Activated CD4-positive, alpha-beta T cell treated with anti-CD3 and anti-CD28 coated beads for 4 hours (primary cell): Measurements from ENCODE around the gene SLC28A1.

Experiments used
- DNase-seq, 2 donors: peaks; one replicate each; pipeline ENCODE4 v3.0.0-alpha.2; 2020

Gene SLC28A1, protein sequence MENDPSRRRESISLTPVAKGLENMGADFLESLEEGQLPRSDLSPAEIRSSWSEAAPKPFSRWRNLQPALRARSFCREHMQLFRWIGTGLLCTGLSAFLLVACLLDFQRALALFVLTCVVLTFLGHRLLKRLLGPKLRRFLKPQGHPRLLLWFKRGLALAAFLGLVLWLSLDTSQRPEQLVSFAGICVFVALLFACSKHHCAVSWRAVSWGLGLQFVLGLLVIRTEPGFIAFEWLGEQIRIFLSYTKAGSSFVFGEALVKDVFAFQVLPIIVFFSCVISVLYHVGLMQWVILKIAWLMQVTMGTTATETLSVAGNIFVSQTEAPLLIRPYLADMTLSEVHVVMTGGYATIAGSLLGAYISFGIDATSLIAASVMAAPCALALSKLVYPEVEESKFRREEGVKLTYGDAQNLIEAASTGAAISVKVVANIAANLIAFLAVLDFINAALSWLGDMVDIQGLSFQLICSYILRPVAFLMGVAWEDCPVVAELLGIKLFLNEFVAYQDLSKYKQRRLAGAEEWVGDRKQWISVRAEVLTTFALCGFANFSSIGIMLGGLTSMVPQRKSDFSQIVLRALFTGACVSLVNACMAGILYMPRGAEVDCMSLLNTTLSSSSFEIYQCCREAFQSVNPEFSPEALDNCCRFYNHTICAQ

DNA sequence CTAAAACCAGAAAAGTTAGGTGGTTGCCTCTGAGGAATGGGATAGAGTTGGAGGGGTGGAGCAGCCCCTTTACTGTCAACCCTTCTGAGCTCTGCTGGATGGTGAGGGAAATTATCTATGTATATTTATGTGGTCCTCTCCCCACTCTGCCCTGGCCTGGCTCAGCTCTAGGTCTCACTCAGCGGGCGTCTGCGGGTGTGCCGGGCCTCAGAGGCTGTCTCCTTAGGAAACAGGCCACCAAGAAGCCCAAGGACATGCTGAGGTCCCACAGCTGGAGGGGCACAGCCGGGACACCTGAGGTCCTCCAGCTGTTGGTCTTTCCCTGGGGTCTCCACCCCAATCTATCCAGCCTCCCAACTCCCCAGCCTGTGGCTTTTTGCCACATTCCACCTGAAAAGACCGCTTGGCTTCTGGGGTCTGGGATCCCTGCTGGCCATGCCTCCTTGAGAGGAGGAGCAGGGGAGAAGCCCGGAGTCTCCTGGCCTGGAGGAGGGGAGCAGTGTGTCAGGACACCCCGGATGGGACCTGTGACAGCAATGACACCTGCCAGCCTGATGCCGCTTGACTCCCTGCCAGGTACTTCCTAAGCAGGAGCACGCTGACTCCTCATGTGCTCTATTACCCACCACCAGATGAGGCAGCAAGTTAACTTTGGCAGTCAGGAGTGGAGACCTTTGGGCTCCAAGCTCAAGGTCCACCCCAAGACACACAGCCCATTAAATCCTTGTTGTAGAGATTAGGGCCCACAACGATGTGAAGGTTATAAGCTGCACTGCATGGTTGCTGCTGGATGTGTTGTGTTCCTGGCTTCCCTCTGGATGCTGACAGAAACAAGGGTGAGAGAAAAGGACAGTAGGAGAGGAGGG lies at the start of gene SLC28A1:
Gene SLC28A1 (plus strand): TSS at position 747 of the 866 bp plus-strand sequence. CDS start 3,099 bp downstream, outside the sequence.
- no peak for DNase-seq

DNA sequence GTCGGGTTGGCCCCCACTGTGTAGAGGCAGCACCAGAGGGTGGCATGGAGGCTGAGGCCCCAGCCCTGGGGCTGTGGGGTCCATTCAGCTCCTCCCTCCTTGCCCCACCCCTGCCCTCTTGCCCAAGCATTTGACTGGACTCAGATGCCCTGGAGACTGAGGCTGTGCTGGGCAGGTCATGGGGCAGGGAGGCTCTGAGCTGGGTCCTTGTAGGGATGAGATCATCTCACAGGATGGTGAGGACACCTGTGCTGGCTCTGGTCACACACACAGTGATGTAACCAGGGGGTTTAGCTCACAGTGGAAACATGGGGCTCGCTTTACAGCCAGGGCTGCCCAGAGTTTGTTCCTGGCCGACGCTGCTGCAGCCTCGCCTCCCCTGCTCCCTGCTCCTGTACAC lies 49.5 kb upstream of the SLC28A1 start:
- no peak for DNase-seq

DNA sequence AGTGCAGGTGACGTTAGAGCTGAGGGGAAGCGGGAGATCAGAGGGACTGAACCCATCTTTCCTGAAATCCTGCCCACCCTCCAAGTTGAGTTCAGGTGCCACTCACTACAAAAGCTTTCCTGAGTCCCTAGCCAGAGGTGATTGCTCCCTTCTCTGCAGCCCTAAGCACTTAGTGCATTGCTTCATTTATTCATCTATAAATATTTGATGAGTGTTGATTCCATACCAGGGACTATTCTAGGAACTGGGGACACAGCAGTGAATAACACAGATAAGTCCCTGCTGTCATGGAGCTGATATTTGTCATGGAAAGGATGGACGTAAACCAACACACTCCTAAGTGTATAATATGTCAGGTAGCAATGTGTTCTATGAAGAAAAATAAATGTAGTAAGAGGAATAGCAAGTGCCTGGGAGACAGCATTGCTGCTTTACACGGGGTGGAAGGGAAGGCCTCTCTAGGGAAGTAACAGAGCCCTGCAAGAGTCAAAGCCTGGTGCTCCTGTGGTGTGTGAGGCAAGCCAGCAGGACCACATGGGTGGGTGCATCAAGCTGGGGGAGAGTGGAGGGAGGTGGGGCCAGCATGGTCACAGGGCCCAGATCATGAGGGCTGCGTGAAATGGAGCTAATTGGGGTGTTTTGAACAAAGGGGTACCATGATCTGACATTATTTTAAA lies 48.7 kb upstream of the SLC28A1 start:
- no peak for DNase-seq

DNA sequence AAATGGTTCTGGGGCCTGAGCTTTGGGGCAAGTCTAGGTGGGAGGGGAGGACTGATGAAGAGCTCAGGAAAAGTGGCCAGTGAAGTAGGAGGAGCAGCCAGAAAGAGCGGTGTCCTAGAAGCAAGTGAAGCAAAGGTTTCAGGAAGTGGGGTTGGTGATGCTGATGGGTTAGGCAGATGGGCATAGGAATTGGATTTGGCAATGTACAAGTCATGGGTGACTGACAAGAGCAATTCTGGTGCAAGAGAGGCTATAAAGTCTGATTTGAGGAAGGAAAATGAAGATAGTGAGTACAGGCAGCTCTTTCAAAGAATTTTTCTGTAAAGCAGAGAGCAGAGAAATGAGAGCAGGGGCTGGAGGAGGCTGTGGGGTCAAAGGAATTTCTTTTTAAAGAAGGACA lies 47.6 kb upstream of the SLC28A1 start:
- DNase-seq = no peak

DNA sequence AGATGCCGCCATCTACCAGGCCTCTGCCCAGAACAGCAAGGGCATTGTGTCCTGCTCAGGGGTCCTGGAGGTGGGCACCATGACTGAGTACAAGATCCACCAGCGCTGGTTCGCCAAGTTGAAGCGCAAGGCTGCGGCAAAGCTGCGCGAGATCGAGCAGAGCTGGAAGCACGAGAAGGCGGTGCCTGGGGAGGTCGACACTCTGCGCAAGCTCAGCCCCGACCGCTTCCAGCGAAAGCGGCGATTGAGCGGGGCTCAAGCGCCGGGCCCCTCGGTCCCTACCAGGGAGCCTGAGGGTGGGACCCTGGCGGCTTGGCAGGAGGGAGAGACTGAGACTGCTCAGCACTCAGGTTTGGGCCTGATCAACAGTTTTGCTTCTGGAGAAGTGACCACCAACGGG lies 44.7 kb upstream of the SLC28A1 start:
- no peak for DNase-seq

DNA sequence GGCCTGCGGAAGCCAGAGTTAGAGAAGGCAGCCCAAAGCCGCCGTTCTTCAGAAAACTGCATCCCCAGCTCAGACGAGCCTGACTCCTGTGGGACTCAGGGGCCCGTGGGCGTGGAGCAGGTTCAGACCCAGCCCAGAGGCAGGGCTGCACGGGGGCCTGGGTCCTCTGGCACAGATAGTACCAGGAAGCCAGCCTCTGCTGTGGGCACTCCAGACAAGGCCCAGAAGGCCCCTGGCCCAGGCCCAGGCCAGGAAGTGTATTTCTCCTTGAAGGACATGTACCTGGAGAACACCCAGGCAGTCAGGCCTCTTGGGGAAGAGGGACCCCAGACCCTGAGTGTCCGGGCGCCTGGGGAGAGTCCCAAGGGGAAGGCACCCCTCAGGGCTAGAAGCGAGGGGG lies 44.2 kb upstream of the SLC28A1 start:
- DNase-seq = no peak

DNA sequence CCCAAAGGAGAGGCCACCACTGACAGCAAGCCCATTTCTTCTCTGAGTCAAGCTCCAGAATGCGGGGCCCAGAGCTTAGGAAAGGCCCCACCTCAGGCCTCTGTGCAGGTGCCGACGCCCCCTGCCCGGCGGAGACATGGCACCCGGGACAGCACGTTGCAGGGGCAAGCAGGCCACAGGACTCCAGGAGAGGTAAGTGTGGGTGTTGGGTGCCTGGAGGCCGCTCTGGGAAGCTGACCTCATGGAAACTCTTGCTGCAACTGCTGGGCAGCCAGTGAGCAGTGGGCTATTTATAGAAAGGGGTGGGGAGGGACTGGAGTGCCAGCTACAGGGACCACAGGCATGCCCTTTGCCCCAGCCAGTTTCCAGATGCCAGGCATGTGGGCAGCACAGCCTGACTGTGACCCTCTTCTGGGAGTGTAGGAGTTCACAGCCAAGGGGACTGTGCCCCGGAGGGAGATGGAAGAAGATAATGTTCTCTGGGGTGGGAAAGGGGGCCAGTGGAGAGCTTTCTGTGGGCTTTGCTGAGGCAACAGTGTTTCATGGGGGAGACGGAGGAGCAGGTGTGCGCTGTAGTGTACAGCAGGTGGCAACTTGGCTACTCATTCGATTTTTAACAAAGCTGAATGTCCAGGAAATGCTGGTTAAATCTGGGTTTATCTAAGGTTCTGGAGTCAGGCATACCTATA lies 43.6 kb upstream of the SLC28A1 start:
- no peak for DNase-seq

DNA sequence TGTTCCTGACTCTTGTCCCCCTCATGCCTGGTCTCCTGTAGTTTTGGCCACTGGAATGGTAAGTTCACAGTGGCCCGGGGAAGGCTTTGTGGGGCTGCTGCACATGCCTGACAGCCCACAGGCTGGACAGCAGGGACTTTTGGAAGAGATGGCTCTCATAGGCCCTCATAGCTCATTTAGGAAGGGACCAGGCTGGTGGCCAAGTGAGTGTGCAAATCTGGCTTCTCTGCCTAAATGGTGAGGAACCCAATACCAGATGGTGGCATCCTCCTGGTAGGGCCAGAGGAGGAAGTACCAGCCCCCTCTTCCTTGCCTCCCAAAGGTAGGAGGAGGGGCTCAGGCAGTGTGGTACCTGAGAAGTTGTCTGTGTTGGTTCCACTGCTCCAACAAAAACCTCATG lies 41.7 kb upstream of the SLC28A1 start:
- no peak for DNase-seq

DNA sequence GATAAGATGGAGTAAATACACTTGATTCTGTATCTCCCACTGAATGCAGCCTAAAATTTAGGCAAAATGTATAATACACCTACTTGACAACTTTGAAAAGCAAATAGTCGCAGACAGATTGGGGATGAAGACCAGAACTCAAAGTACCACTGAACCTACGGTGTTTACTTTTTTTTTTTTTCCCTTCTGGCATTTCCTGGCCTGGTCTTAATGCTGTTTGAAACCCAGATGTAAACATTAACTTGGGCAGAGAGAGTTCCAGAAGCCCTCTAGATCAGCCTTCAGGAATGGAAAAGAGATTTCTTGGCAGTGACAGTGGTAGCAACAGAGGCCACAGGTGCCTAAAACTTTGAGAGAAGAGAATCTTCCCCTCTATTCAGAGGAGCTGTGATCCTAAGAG lies 39.5 kb upstream of the SLC28A1 start:
- no peak for DNase-seq

DNA sequence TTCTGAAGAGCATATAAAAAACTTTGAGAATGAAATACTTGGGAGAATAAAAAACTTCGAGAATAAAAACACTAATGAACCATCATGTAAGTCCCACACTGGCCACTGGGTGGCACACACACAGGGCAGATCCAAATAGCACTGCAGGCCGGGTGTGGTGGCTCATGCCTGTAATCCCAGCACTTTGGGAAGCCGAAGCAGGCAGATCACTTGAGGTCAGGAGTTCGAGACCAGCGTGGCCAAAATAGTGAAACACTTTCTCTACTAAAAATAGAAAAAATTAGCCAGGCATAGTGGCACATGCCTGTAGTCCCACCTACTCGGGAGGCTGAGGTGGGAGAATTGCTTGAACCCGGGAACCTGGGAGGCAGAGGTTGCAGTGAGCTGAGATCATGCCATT lies 38.8 kb upstream of the SLC28A1 start:
- DNase-seq = peak; percentile 18 to 23

DNA sequence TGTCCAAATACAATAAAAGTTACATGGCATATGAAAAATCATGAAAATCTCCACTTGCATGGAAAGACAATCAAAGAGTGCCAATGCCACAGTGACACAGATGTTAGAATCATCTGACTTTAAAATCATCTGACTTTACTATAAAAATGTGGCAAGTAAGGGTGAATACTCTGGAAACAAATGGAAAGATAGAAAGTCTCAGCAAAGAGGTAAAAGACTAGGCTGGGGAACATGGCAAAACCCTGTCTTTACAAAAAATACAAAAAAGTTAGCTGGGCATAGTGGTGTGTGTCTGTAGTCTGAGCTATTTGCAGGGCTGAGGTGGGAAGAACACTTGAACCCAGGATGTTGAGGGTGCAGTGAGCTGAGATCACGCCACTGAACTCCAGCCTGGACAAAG lies 38.2 kb upstream of the SLC28A1 start:
- no peak for DNase-seq

DNA sequence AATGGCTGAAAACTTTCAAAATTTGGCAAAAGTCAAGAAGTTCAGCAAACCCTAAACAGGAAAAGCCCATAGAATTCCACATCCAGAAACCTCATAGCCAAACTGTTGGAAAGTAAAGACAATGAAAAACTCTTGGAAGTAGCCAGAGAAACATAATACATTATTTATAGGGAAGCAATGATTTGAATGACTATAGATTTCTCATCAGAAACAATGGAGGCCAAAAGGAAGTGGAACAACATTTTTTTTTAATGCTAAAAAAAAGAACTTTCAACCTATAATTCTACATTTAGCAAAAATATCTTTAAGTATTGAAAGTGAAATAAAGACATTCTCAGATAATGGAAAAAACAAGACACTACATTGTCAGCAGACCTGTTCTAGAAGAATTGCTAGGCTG lies 37.1 kb upstream of the SLC28A1 start:
- no peak for DNase-seq

DNA sequence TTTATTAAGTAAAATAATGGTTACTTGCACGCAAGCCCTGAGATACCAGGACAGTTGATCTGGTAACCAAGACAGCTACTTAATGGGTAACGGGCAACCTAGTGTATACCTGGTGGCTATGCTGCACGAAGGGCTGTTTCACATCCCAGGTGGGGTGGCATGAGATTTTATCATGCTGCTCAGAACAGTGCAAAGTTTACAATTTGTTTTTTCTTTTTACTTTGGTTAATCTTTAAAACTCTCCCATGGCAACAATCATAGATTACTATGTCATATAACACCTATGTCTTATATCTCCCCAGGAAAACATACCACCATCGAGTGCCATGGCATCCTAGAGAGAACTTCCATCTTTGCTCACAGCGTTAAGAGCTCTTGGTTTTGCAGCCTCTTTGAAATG lies 32.2 kb upstream of the SLC28A1 start:
- DNase-seq = no peak

DNA sequence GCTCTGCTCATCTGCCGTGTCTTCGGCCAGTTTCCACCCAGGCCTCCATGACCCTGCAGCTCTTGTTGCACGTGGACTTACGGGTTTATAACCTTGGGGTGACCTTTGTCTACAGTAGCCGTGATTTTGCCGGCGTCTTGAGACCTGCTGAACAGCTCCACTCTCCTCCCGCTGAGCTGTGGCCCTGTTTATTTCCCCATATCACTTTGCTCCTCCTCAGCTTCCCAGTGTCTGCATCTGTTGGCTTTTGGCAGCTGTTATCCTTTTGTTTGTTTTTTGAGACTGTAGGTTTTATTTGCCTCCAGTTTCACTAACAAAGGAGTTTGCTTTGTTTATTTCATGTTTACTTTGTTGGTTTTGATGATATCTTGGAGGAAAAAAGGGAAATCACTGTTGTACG lies 29.3 kb upstream of the SLC28A1 start:
- no peak for DNase-seq

DNA sequence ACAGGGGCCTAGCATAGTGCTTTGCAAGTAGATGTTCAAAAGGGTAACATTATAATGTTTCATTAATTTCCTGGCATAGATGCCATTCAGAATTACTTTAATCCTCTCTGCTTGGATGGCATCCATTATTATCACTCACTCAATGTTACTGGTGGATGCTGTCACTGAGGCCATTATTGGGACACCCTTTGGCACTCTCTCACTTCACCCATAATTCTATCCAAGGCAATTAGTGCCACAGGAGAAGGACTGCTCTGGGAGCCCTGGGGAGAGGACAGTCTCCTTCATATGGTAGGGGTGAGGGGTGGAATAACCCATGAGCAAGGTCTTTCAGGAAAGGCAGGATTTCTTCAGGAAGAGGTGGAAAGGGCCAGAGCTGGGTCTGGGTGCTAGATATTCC lies 28.7 kb upstream of the SLC28A1 start:
- no peak for DNase-seq

DNA sequence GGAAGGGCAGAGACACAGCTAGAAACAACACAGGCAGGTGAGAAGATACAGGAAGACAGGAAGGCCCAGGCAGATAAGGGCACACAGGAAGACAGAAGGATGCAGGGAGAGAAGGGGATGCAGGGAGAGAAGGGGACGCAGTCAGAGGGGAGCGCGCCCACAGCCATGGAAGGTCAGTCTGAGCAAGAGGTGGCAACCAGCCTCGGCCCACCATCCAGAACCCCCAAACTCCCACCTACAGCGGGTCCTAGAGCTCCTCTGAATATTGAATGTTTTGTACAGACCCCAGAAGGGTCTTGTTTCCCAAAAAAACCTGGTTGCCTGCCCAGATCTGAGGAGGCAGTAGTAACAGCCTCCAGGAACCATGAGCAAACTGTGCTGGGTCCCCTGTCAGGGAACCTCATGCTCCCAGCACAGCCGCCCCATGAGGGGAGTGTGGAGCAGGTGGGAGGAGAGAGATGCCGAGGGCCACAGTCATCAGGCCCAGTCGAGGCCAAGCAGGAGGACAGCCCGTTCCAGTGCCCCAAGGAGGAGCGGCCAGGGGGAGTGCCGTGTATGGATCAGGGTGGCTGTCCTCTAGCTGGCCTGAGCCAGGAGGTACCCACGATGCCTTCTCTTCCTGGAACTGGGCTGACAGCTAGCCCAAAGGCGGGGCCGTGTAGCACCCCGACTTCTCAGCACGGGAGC lies 27.6 kb upstream of the SLC28A1 start:
- no peak for DNase-seq

DNA sequence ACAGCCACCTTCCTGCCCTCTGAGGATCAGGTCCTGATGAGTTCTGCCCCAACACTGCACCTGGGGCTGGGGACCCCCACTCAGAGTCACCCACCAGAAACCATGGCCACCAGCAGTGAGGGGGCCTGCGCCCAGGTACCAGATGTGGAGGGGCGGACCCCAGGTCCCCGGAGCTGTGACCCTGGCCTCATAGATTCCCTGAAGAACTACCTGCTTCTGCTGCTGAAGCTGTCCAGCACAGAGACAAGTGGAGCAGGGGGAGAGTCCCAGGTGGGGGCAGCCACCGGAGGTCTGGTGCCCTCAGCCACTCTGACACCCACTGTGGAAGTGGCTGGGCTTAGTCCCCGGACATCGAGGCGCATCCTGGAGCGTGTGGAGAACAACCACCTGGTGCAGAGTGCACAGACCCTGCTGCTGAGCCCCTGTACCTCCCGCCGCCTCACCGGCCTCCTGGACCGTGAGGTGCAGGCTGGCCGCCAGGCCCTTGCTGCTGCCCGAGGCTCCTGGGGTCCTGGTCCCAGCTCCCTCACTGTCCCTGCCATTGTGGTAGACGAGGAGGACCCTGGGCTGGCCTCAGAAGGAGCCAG lies 27.0 kb upstream of the SLC28A1 start:
- no peak for DNase-seq

DNA sequence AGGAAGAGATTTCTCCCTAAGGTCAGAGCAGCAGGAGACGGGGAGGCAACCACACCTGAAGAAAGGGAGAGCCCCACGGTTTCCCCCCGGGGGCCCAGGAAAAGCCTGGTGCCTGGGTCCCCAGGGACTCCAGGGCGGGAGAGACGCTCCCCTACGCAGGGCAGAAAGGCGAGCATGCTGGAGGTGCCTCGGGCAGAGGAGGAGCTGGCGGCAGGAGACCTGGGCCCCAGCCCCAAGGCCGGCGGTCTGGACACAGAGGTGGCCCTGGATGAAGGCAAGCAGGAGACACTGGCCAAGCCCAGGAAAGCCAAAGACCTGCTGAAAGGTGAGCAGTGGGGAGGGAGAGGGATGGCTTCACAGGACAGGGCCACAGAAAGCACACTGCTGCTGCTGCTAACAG lies 26.2 kb upstream of the SLC28A1 start:
- DNase-seq = no peak

DNA sequence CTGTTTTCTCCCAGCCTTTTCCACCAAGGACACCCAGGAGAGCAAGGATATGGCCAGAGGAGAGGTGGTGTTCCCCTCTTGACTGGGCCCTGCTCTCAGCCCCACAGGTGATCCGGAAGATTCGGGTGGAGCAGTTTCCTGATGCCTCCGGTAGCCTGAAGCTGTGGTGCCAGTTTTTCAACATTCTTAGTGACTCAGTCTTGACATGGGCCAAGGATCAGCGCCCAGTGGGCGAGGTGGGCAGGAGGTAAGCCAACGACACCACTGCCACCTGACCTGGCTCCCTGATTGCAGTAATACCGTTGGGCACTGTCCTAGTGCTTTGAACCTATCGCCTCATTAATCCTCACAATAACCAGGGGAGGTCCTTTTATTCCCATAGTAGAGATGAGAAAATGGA lies 25.3 kb upstream of the SLC28A1 start:
- no peak for DNase-seq

DNA sequence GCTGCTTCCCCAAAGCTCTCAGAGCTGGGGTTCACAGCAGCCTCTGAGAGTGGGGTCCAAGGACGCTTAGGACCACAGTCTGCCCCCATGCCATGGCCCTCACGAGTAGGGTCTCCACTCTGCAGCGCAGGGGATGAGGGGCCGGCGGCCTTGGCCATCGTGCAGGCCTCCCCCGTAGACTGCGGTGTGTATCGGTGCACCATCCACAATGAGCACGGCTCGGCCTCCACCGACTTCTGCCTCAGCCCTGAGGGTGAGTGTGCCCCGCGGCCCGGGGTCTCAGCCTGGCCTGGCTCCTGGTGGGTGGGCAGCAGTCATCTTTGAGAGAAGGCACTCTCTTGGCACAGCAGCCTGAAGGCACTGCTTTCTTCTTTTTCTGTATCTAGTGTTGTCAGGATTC lies 24.8 kb upstream of the SLC28A1 start:
- DNase-seq = no peak

DNA sequence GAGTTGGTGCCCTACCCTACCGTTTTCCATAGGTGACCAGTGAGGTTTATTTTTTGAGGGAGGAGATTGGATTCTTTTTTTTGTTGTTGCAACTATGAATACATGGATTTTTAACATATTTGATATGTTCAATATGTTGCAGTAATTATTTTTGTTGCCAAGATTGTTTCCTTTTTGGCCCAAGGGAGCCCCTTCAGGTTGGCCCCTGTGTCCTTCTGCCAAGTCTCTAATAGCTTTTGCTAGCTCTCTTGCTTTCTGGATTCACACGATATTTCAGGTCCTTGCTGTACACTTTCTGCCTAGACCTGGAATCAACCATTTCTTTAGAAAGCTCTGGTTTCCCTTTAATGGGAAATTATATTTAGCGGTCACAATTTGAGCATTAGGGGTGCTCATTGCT lies 22.7 kb upstream of the SLC28A1 start:
- no peak for DNase-seq
